Loucy (cell line): ENCODE measurements around the gene PACRGL.

Source experiments
- CTCF ChIP-seq: fragments of 200-600 bp; sonication (generic); conservative IDR thresholded peaks from 2 replicates; pipeline ENCODE4 v1.5.1; 2014; ENCODE audit warnings: mild to moderate bottlenecking, antibody characterized with exemption, low read length
- EZH2phosphoT487 ChIP-seq: fragments of 200-600 bp; IDR thresholded peaks from 2 replicates; pipeline ENCODE4 v1.6.1; 2018; ENCODE audit warnings: antibody characterized with exemption, mild to moderate bottlenecking, moderate library complexity, borderline replicate concordance

GRCh38 chr4:20698382-20698781 lies 1.9 kb upstream of the PACRGL start:
- TF ChIP-seq CTCF = no peak
- no peak for TF ChIP-seq EZH2phosphoT487
